Thyroid gland (tissue), 4 donors: Measurements from ENCODE around the gene PLEKHM3. TPM values are rescaled to one million over a fixed set of nuclear protein-coding genes. Genes with fewer than 3 reads are reported as not detected.
"Not testable (repeated sequence)": the region's sequence is repeated elsewhere in the genome, so short reads cannot be mapped to it uniquely, and the experiment has no call there.

ENCODE experiments used
- DNase-seq, 2 donors: peaks; one replicate each; pipeline ENCODE4 v3.0.0-alpha.2; 2019
- H3K27ac ChIP-seq, 3 donors: fragments of 200-600 bp; sonication (generic); 1 replicate in 2 of 3; 2 replicates in 1 of 3; pipeline ENCODE4 v1.5.1; 2016 to 2019; ENCODE audit warnings: mild to moderate bottlenecking in 1 of 3, moderate library complexity in 1 of 3
- H3K27me3 ChIP-seq: fragments of 200-600 bp; sonication (generic); one replicate; pipeline ENCODE4 v1.5.1; 2019
- H3K36me3 ChIP-seq, 2 donors: fragments of 200-600 bp; sonication (generic); one replicate each; pipeline ENCODE4 v1.5.1; 2016 to 2019
- H3K4me1 ChIP-seq, 2 donors: fragments of 200-600 bp; sonication (generic); one replicate each; pipeline ENCODE4 v1.5.1; 2017 to 2019
- H3K4me3 ChIP-seq, 3 donors: fragments of 200-600 bp; sonication (generic); replicated peaks in 1 of 3; 1 replicate in 2 of 3; 2 replicates in 1 of 3; pipeline ENCODE4 v1.5.1; 2016; ENCODE audit warnings: mild to moderate bottlenecking in 1 of 3
- H3K9me3 ChIP-seq: fragments of 200-600 bp; sonication (generic); one replicate; pipeline ENCODE4 v1.5.1; 2017
- POLR2A ChIP-seq, 2 donors: fragments of 450-650 bp; IDR thresholded peaks; one replicate each; pipeline ENCODE4 v1.6.1; 2017; ENCODE audit warnings: antibody characterized with exemption in 2 of 2, mild to moderate bottlenecking in 2 of 2, moderate library complexity in 1 of 2
- WGBS, 2 donors: methylation state at CpG; one replicate each; pipeline ENCODE4 v1.1.5; 2017; 5-methylcytosine and 5-hydroxymethylcytosine counted together
- intact Hi-C: fragments of 100-400 bp; cut with DNase I; formaldehyde crosslinking; loops from one replicate; pipeline ENCODE4 v1.15.1; 2023
- total RNA-seq, 4 donors: library from RNA; depleted of rRNA; stranded (reverse); fragments of >200 nt; gene quantifications; one replicate each; pipeline ENCODE4 v1.2.3, GENCODE V29; 2016
- TF ChIP-seq, protein P1 (sequence below), 6 experiments: fragments of 200-600 bp in 3 of 6; fragments of 450-650 bp in 3 of 6; sonication (generic) in 3 of 6; IDR thresholded peaks; one replicate each; pipeline ENCODE4 v1.5.1; 2016 to 2019; ENCODE audit warnings: antibody characterized with exemption in 6 of 6, mild to moderate bottlenecking in 2 of 6, inconsistent platforms in 1 of 6, moderate library complexity in 1 of 6

Gene PLEKHM3
- total RNA-seq, 4 donors from 2014 or later, result 42.2 to 53.0 (median 44.5) TPM

DNA sequence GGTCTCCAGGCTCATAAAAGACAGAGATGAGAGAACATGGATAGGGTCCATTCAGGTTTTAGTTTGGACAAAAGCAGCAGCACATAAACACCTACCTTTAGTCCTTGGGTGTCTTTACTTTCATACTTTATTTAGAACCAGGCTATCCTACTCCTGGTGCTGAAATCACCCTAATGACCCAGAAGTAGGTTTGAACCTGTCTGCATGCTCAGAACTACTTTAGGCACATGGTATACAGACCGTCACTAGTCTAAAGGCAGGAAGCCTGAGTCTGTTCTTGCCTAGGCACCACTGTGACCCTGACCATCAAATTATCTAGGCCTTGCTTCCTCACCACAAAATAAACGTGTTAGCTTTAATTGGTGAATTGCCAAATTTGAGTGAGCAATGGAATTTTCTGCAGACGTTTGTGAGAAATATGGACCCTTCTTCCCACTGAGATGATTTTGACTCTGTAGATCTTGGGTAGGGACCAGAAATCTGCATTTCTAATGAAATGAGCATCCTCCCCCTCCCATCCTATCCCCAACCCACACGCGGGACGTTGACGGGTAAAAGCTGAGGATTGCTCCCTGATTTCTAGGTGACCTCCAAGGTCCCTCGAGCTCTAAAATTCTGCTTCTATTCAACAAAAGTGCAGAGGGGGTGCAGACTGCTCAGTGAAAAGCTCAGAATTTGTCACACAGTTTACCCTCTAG, 75.1 kb downstream of the PLEKHM3 start:
- WGBS, 2 donors, result 78 to 82% methylated on average over 8 of the region's 8 CpGs
- no peaks in the 10 kb centered on the region for H3K27me3 ChIP-seq
- no peak for TF ChIP-seq POLR2A (IDR thresholded peaks at IDR 0.05)
- H3K4me3 ChIP-seq, result no peak overlapping the region
- H3K27ac ChIP-seq, result no peak overlapping the region
- H3K4me1 ChIP-seq, result peaks cover 14 to 18% of the 10 kb centered on the region in 2 donors
- no peak for DNase-seq
- no peaks in the 10 kb centered on the region for H3K36me3 ChIP-seq
- H3K9me3 ChIP-seq, result no peaks in the 10 kb centered on the region
- intact Hi-C loops, result no loop called here

DNA sequence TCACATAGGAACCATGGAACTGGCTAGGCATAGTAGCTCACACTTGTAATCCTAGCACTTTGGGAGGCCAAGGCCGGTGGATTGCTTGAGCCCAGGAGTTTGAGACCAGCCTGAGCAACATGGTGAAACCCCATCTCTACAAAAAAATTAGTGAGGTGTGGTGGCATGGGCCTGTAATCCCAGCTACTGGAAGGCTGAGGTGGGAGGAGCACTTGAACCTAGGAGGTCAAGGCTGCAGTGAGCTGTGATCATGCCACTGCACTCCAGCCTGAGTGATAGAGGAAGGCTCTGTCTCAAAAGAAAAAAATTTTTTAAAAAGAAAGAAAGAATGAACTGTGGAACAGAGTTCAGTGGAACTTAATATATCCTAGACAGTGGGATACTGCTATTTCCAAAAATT, 76.1 kb downstream of the PLEKHM3 start:
- not testable (repeated sequence) for H3K9me3 ChIP-seq

DNA sequence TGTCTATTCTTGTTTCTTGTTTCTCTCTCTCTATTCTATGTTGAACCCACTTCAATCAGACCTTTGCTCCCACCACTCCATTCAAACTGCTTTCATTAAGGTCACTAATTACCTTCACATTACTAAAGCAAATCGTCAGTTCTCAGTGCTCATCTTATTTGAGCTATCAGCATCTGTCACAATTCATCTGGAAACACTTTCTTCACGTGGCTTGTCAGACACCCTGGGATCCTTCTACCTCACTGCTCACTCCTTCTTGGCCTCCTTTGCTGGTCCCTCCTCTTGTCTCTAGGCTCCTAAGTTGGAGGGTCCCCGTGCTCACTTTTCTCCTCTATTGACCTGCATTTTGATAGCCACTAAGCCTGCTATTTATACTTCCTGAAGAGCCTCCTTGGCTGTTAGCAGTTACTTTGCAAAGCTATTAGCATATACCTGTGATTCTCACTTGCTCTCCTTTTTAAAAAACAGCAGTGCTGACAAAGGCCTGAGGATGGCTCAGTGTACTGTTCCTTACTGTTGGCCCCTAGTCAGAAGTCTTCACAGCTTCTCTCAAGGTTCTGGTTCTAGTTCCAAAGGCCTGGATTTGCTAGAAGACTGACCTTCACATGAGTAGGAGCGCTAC, 80.2 kb downstream of the PLEKHM3 start:
- WGBS, 2 donors, result 69 to 71% methylated on average over 4 of the region's 4 CpGs
- H3K36me3 ChIP-seq, result no peaks in the 10 kb centered on the region
- no peak for DNase-seq
- TF ChIP-seq POLR2A (IDR thresholded peaks at IDR 0.05), result no peak
- TF ChIP-seq, protein P1, sequence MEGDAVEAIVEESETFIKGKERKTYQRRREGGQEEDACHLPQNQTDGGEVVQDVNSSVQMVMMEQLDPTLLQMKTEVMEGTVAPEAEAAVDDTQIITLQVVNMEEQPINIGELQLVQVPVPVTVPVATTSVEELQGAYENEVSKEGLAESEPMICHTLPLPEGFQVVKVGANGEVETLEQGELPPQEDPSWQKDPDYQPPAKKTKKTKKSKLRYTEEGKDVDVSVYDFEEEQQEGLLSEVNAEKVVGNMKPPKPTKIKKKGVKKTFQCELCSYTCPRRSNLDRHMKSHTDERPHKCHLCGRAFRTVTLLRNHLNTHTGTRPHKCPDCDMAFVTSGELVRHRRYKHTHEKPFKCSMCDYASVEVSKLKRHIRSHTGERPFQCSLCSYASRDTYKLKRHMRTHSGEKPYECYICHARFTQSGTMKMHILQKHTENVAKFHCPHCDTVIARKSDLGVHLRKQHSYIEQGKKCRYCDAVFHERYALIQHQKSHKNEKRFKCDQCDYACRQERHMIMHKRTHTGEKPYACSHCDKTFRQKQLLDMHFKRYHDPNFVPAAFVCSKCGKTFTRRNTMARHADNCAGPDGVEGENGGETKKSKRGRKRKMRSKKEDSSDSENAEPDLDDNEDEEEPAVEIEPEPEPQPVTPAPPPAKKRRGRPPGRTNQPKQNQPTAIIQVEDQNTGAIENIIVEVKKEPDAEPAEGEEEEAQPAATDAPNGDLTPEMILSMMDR (IDR thresholded peaks at IDR 0.05), result no peak
- no peak overlapping the region for H3K4me3 ChIP-seq
- H3K9me3 ChIP-seq, result no peaks in the 10 kb centered on the region
- no peak overlapping the region for H3K27ac ChIP-seq
- no peaks in the 10 kb centered on the region for H3K4me1 ChIP-seq
- intact Hi-C loops, result no loop called here
- H3K27me3 ChIP-seq, result no peaks in the 10 kb centered on the region

More for the DNA sequence above, 76.1 kb downstream of the PLEKHM3 start:
- H3K27ac ChIP-seq, H3K27me3 ChIP-seq, H3K4me3 ChIP-seq, DNase-seq, H3K36me3 ChIP-seq, intact Hi-C loops: not testable (repeated sequence)
- WGBS, 2 donors, result 93 to 94% methylated on average over 1 of the region's 1 CpG
- peaks cover 14 to 18% of the 10 kb centered on the region in 2 donors for H3K4me1 ChIP-seq

DNA sequence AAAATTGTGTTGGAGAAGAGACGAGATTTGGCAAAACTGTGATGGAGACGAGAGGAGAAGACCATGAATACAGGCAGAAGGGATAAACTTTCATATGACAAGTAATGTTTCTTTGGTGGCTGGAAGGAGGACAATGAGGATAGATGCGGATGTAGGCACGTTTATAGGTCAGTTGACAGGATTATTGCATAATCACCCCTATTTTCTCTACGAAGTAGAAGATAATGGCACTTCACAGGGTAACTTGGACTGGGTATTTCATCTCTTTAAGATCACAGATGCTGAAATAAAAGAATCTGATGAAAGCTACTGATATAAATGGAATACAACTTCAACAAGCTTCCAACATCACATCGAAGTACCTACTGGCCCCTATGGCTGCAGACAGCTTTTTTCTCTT, 81.0 kb downstream of the PLEKHM3 start:
- Histone ChIP-seq H3K4me1 (peaks cover 6 to 7% of the 10 kb centered on the region in 2 donors), H3K4me3 (no peak overlapping the region), H3K36me3 (no peaks in the 10 kb centered on the region), H3K27ac (no peak overlapping the region), H3K27me3 (no peaks in the 10 kb centered on the region), H3K9me3 (no peaks in the 10 kb centered on the region)
- DNase-seq, result no peak
- TF ChIP-seq, protein P1 (IDR thresholded peaks at IDR 0.05), result no peak
- no peak for TF ChIP-seq POLR2A (IDR thresholded peaks at IDR 0.05)
- intact Hi-C loops, result no loop called here
- 89 to 91% methylated on average over 6 of the region's 6 CpGs for WGBS, 2 donors

DNA sequence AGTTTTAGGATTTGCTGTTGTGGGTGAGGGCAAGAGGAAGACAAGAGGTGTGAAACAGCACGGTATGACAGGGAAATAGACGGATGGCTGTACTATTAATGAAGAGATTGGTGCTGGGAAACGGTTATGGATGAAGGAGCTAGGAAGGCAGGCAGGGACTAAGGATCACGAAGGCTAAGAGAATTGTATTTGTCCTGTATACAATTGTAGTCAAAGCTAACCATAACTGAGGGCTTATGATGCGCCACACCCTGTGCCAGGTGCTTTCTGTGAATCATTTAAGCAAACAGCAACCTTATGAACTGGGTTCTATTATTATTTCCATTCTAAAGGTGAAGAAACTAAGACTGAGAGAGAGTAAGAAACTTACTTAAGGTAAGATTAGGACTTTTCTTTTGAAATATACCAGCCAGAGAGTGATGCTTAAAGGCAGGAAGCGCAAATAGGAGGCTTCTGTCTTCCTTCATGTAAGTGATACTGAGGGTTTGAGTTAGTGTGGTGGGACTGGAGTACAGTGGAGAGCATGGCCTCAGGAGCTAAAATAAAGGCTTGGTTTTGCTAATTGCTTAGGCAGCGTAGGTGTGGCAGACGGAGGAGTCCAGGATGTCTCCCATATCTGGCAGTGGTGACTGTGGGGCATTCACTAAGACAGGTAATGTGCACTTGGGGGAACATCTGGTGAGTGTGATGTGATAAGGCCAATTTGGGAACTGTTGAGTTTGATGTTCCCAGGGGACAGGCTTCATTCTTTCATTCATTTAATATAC, 85.8 kb downstream of the PLEKHM3 start:
- H3K4me3 ChIP-seq, result no peak overlapping the region
- H3K9me3 ChIP-seq, result no peaks in the 10 kb centered on the region
- H3K4me1 ChIP-seq, result peaks cover 30 to 45% of the 10 kb centered on the region in 2 donors
- no peak for TF ChIP-seq POLR2A (IDR thresholded peaks at IDR 0.05)
- TF ChIP-seq, protein P1 (IDR thresholded peaks at IDR 0.05), result no peak
- peak in 1 of 2 donors; percentile 10 for DNase-seq
- WGBS, 2 donors, result 82 to 83% methylated on average over 8 of the region's 8 CpGs
- peak overlapping the region; percentile 40 to 55 (median 48) for H3K27ac ChIP-seq
- intact Hi-C loops, result no loop called here
- H3K36me3 ChIP-seq, result no peaks in the 10 kb centered on the region
- H3K27me3 ChIP-seq, result no peaks in the 10 kb centered on the region
